Activated gamma-delta T cell treated with Interleukin-2 at 50 U/mL for 16 hours (primary cell): ENCODE measurements around the gene ZFP14.
"Not testable (repeated sequence)": the region's sequence is repeated elsewhere in the genome, so short reads cannot be mapped to it uniquely, and the experiment has no call there.

ENCODE experiments used
- DNase-seq: peaks from one replicate; pipeline ENCODE4 v3.0.0-alpha.2; 2020

ZFP14 gene

GRCh38 chr19:36329534-36329933 is 49.5 kb downstream of the ZFP14 start:
- not testable (repeated sequence) for DNase-seq

GRCh38 chr19:36326649-36327048 is 52.4 kb downstream of the ZFP14 start:
- DNase-seq, result not testable (repeated sequence)

GRCh38 chr19:36315164-36315563 is 63.8 kb downstream of the ZFP14 start:
- not testable (repeated sequence) for DNase-seq

GRCh38 chr19:36314053-36314452 is 64.9 kb downstream of the ZFP14 start:
- not testable (repeated sequence) for DNase-seq

GRCh38 chr19:36311098-36311760 is 67.8 kb downstream of the ZFP14 start:
- not testable (repeated sequence) for DNase-seq

- DNase-seq, result not testable (repeated sequence)
These were observed 68.5 kb downstream of the ZFP14 start for GRCh38 chr19:36310416-36310990.

- DNase-seq, result not testable (repeated sequence)
These were observed 69.2 kb downstream of the ZFP14 start for GRCh38 chr19:36309759-36310158.

GRCh38 chr19:36309309-36309708 is 69.7 kb downstream of the ZFP14 start:
- DNase-seq, result not testable (repeated sequence)

GRCh38 chr19:36292317-36292716 is 86.7 kb downstream of the ZFP14 start:
- DNase-seq, result not testable (repeated sequence)
